NB4 (cell line): ENCODE measurements around the gene HCFC2.

Experiments used
- CTCF ChIP-seq: IDR thresholded peaks from one replicate; pipeline ENCODE4 v1.5.1; 2012; ENCODE audit warnings: low read depth, low read length
- MYC ChIP-seq: IDR thresholded peaks from 2 replicates; pipeline ENCODE4 v1.6.1; 2011; ENCODE audit warnings: low read depth, low read length
- POLR2A ChIP-seq: IDR thresholded peaks from 2 replicates; pipeline ENCODE4 v1.6.1; 2011; ENCODE audit warnings: mild to moderate bottlenecking; ENCODE audit not compliant: insufficient read length; ENCODE audit errors: extremely low read depth

- TF ChIP-seq POLR2A (no peak), MYC (no peak), CTCF (no peak)
These were observed 62.2 kb downstream of the HCFC2 start for GRCh38 chr12:104126548-104126947.
